MM.1S (cell line): ENCODE data around the gene CPT1B.

ENCODE experiments used
- DNase-seq: peaks from one replicate; pipeline ENCODE4 v3.0.0-alpha.2; 2015
- H2AFZ ChIP-seq: fragments of 300-600 bp; sonication (generic); 2 replicates; pipeline ENCODE4 v1.6.0; 2016; ENCODE audit warnings: antibody characterized with exemption, low read length
- H3F3A ChIP-seq: fragments of 300-600 bp; sonication (generic); 2 replicates; pipeline ENCODE4 v1.6.1; 2016; ENCODE audit warnings: mild to moderate bottlenecking, antibody characterized with exemption, low read length, moderate library complexity, mixed read lengths; ENCODE audit not compliant: insufficient read depth
- H3K27ac ChIP-seq: fragments of 300-600 bp; sonication (generic); 2 replicates; pipeline ENCODE4 v1.5.1; 2016; ENCODE audit warnings: mild to moderate bottlenecking, low read length
- H3K27me3 ChIP-seq: fragments of 300-600 bp; sonication (generic); replicated peaks from 2 replicates; pipeline ENCODE4 v1.6.0; 2016; ENCODE audit warnings: low read length; ENCODE audit not compliant: insufficient read depth
- H3K36me3 ChIP-seq: fragments of 300-600 bp; sonication (generic); replicated peaks from 2 replicates; pipeline ENCODE4 v1.6.1; 2016; ENCODE audit warnings: mild to moderate bottlenecking, low read length, mixed read lengths; ENCODE audit not compliant: insufficient read depth
- H3K4me1 ChIP-seq: fragments of 300-600 bp; sonication (generic); 2 replicates; pipeline ENCODE4 v1.6.1; 2016; ENCODE audit warnings: low read length, mixed read lengths
- H3K4me2 ChIP-seq: fragments of 300-600 bp; sonication (generic); 2 replicates; pipeline ENCODE4 v1.6.0; 2016; ENCODE audit warnings: low read depth, low read length
- H3K4me3 ChIP-seq: fragments of 300-600 bp; sonication (generic); 2 replicates; pipeline ENCODE4 v1.5.1; 2016; ENCODE audit warnings: low read length, mixed read lengths
- H3K79me2 ChIP-seq: fragments of 300-600 bp; sonication (generic); 2 replicates; pipeline ENCODE4 v1.6.1; 2016; ENCODE audit warnings: mixed run types, low read length, mixed read lengths
- H3K9ac ChIP-seq: fragments of 300-600 bp; sonication (generic); 2 replicates; pipeline ENCODE4 v1.6.1; 2016; ENCODE audit warnings: low read length, mixed read lengths
- H3K9me2 ChIP-seq: fragments of 300-600 bp; sonication (generic); replicated peaks from 2 replicates; pipeline ENCODE4 v1.6.1; 2016; ENCODE audit warnings: mild to moderate bottlenecking, low read length, mixed read lengths; ENCODE audit not compliant: insufficient read depth
- H3K9me3 ChIP-seq: fragments of 300-600 bp; sonication (generic); replicated peaks from 2 replicates; pipeline ENCODE4 v1.6.1; 2016; ENCODE audit warnings: mild to moderate bottlenecking, low read length, mixed read lengths; ENCODE audit not compliant: insufficient read depth
- H4K20me1 ChIP-seq: fragments of 300-600 bp; sonication (generic); 2 replicates; pipeline ENCODE4 v1.6.1; 2016; ENCODE audit warnings: mild to moderate bottlenecking, low read length, moderate library complexity, mixed read lengths; ENCODE audit not compliant: insufficient read depth
- CTCF ChIP-seq: fragments of 300-600 bp; sonication (generic); IDR thresholded peaks from 2 replicates; pipeline ENCODE4 v1.5.1; 2016; ENCODE audit warnings: antibody characterized with exemption, low read length, mixed read lengths
- EZH2 ChIP-seq: fragments of 300-600 bp; sonication (generic); optimal IDR thresholded peaks from 2 replicates; pipeline ENCODE3; 2017; ENCODE audit warnings: low read depth, mild to moderate bottlenecking, antibody characterized with exemption, low read length, mixed read lengths
- EZH2phosphoT487 ChIP-seq: fragments of 300-600 bp; sonication (generic); IDR thresholded peaks from 2 replicates; pipeline ENCODE4 v1.6.1; 2018; ENCODE audit warnings: antibody characterized with exemption, low read length

CPT1B gene

GRCh38 chr22:50550395-50550794 is 27.8 kb downstream of the CPT1B start:
- Histone ChIP-seq H3K4me2 (no peak overlapping the region), H2AFZ (no peak overlapping the region), H3K27ac (no peak overlapping the region), H3F3A (no peaks in the 10 kb centered on the region), H3K27me3 (peaks cover 24% of the 10 kb centered on the region), H3K36me3 (no peaks in the 10 kb centered on the region), H4K20me1 (no peaks in the 10 kb centered on the region), H3K9ac (no peak overlapping the region), H3K4me3 (no peak overlapping the region), H3K4me1 (no peaks in the 10 kb centered on the region), H3K79me2 (no peaks in the 10 kb centered on the region), H3K9me3 (no peaks in the 10 kb centered on the region), H3K9me2 (no peaks in the 10 kb centered on the region)
- no peak for DNase-seq
- no peak for TF ChIP-seq CTCF
- TF ChIP-seq EZH2phosphoT487 = no peak
- TF ChIP-seq EZH2 = no peak

- H3F3A ChIP-seq = peaks cover 7% of the 10 kb centered on the region; the same call in 1 of the 2 replicates
- no peaks in the 10 kb centered on the region for H3K9me2 ChIP-seq
- no peaks in the 10 kb centered on the region for H3K9me3 ChIP-seq
- no peak overlapping the region for H3K27ac ChIP-seq
- no peaks in the 10 kb centered on the region for H3K36me3 ChIP-seq
- DNase-seq = no peak
- 0 out of 2 replicates have a peak, but pooled peaks cover 4% of the 10 kb centered on the region for H3K4me1 ChIP-seq
- no peaks in the 10 kb centered on the region for H4K20me1 ChIP-seq
- H3K9ac ChIP-seq = no peak overlapping the region
- TF ChIP-seq CTCF (no peak), EZH2phosphoT487 (no peak), EZH2 (no peak)
- no peaks in the 10 kb centered on the region for H3K79me2 ChIP-seq
- peak overlapping the region; percentile 34; the same call in 1 of the 2 replicates for H3K4me2 ChIP-seq
- no peak overlapping the region for H3K4me3 ChIP-seq
- peak overlapping the region; percentile 27; the same call in 1 of the 2 replicates for H2AFZ ChIP-seq
- peaks cover 25% of the 10 kb centered on the region for H3K27me3 ChIP-seq
These were observed 29.1 kb downstream of the CPT1B start for GRCh38 chr22:50548921-50549790.

GRCh38 chr22:50548040-50548920 is 29.9 kb downstream of the CPT1B start:
- Histone ChIP-seq H3K36me3 (no peaks in the 10 kb centered on the region), H3K4me2 (peak overlapping the region; percentile 34; the same call in 1 of the 2 replicates)

More at GRCh38 chr22:50548040-50548920, 29.9 kb downstream of the CPT1B start:
- TF ChIP-seq CTCF (no peak), EZH2phosphoT487 (no peak), EZH2 (no peak)
- Histone ChIP-seq H3K27ac (no peak overlapping the region), H3K4me1 (0 out of 2 replicates have a peak, but pooled peaks cover 4% of the 10 kb centered on the region), H3K9me3 (no peaks in the 10 kb centered on the region), H3K27me3 (peaks cover 25% of the 10 kb centered on the region), H3K9me2 (no peaks in the 10 kb centered on the region), H3K9ac (no peak overlapping the region), H3K4me3 (no peak overlapping the region), H2AFZ (peak overlapping the region; percentile 27; the same call in 1 of the 2 replicates), H3F3A (peaks cover 7% of the 10 kb centered on the region; the same call in 1 of the 2 replicates), H4K20me1 (no peaks in the 10 kb centered on the region), H3K79me2 (no peaks in the 10 kb centered on the region)
- DNase-seq = no peak
